ENCODE data around the gene SEZ6L2.

- no peak for TF ChIP-seq CTCF (IDR thresholded peaks at IDR 0.05; ENCODE audit: low read depth, low read length)
- TF ChIP-seq EZH2phosphoT487 (IDR thresholded peaks at IDR 0.05; ENCODE audit: low read depth), result no peak
These were observed 35.7 kb downstream of the SEZ6L2 start for GRCh38 chr16:29863669-29863984.
